HG03280 (cell line): ENCODE results near the gene ST3GAL2.
"Not testable (repeated sequence)": the region's sequence is repeated elsewhere in the genome, so short reads cannot be mapped to it uniquely, and the experiment has no call there.

ENCODE experiments used
- ATAC-seq: cut with Tn5 transposase; IDR thresholded peaks from one replicate; pipeline ENCODE4 v1.9.1; 2021; ENCODE audit warnings: mild to moderate bottlenecking, moderate library complexity; ENCODE audit not compliant: unreplicated experiment

The ST3GAL2 gene

DNA sequence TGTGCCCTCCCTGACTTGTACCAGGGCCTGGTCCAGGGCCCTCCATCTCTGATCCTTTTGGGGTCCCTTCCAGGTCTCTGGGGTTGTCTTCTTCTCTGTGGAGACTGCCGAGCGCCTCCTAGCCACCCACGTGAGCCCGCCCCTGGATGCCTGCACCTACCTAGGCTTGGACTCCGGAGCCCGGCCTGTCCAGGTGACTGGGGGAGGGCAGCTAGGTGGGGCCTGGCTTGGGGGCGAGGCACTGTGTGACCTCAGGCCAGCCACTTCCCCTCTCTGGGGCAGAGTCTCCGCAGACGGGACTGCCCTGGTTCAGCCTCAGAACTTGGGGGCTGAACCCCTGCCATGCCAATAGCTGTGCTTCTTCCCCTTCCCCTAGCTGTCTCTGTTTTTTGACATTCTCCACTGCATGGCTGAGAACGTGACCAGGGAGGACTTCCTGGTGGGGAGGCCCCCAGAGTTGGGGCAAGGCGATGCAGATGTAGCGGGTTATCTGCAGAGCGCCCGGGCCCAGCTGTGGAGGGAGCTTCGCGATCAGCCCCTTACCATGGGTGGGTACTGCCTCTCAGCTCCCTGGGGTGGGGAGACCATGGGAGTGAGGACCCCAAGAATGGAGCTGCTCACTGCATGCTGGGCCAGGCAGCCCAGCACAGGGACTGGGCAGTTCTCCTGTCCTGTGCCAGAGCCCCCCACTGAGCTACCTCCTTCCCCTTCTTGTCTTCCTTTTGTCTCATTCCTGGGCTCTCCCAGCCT is 30.1 kb upstream of the ST3GAL2 start:
- no peak for ATAC-seq

DNA sequence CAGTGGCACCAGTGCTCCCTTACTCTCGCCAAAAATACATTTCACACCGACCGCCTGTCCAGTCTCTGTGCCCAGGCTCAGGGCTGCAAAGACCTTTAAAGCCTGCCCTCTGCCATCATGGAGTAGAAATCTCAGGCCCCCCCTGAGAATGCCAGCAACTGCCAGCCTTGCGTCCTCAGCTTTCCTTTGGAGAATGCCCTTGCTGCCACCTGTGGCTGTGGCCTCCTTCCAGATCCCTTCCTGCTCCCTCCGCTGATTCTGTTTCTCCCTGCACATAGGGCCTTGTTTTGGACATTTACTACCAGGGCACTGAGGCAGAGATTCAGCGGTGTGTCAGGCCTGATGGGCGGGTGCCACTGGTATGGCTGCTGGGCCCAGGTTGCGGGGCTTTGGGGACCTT is 28.7 kb upstream of the ST3GAL2 start:
- no peak for ATAC-seq

DNA sequence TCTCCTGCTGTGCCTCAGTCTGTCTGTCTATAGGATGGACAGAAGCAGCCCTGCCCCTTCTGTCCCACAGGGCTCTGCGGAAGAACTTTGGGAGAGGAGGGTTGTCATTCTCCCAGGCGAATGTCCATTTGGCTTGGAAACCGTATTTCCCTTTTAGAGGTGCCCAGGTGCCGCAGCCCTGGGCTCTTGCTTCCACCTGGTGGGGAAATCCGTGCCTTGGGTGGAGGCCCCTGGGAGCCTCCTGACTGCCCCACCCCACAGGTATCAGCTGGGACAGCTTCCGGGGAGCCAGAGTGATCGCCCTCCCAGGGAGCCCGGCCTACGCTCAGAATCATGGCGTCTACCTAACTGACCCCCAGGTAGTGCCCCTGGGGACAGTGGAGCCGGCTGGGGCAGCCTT is 28.2 kb upstream of the ST3GAL2 start:
- ATAC-seq = no peak

DNA sequence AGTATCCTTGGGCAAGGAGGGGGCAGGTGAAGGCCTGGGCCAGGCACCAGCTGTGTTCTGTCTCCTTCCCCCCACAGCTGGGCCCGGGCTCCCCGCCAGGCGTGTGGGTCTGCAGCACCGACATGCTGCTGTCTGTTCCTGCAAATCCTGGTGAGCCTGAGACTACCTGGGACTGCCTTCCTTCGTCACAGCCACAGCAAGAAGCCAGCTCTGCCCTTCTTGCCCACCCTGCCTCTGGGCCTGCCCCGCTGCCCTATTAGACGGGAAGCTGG is 27.8 kb upstream of the ST3GAL2 start:
- no peak for ATAC-seq

DNA sequence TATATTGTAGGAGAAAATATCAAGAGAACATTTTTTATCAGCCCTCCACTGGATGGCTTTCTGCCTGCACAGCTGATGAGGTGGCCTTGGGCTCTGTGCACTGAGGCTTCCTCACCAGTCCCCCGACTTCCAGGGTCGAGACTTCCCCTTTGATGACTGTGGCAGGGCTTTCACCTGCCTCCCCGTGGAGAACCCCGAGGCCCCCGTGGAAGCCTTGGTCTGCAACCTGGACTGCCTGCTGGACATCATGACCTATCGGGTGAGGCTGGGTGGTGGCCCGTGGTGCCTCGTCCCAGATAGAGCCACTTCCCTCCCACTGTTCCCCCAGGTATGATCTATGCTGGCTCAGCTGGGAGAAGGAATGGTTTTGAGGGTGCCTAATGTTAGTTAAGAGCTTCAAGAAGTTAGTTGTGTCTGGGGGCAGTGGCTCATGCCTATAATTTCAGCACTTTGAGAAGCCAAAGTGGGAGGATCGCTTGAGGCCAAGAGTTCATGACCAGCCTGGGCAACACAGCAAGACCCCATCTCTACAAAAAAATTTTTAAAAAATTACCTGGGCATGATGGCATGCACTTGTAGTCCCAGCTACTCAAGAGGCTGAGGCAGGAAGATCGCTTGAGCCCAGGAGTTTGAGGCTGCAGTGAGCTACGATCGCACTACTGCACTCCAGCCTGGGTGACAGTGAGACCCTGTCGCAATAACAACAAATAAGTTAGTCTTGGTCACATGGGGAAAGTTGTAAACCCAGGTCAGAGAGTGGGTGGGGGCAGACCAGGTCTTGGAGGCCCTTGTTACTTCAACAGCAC is 27.3 kb upstream of the ST3GAL2 start:
- no peak for ATAC-seq

DNA sequence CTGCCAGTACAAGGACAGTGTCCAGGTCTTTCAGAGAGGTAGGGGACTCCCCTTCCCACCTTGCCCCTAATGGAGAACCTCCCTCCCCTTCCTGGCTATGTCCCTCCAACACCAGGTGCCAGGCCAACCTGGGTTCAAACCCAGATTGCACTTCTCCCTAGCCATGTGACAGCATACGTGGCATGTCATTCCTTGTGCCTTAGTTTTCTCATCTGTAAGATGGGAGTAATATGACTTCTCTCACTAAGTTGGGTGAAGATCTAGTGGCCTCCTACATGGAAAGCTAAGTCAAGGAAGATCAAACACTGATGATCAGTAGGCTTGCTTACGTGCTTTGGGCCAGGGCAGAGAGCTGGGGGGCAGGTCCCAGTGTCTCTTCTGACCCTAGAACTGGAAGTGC is 24.3 kb upstream of the ST3GAL2 start:
- ATAC-seq = no peak

DNA sequence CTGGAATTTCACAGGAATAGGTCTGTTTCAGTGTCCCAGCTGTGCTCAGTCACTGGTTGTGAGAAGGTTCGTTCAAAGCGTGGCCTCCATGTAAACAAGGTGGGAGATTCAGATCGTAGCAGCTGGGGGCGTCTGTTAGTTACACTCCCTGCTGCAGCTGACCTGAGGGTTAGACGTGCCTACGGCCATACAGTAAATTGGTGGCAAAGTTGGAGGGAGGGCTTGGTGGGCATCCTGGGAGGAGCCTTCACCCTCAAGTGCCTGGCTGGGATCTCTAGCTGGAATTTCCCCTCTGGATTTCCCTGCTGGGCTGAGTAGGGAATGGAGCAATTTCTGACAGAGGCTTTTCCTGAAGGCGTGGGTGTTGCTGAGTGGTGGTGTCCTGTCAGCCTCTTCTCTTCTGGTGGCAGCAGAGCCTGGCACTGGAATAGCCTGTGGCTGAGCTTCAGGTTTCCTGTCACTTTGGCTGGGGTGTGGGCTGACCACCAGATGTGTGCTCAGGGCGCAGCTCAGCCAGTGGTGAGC is 21.9 kb upstream of the ST3GAL2 start:
- ATAC-seq = no peak

DNA sequence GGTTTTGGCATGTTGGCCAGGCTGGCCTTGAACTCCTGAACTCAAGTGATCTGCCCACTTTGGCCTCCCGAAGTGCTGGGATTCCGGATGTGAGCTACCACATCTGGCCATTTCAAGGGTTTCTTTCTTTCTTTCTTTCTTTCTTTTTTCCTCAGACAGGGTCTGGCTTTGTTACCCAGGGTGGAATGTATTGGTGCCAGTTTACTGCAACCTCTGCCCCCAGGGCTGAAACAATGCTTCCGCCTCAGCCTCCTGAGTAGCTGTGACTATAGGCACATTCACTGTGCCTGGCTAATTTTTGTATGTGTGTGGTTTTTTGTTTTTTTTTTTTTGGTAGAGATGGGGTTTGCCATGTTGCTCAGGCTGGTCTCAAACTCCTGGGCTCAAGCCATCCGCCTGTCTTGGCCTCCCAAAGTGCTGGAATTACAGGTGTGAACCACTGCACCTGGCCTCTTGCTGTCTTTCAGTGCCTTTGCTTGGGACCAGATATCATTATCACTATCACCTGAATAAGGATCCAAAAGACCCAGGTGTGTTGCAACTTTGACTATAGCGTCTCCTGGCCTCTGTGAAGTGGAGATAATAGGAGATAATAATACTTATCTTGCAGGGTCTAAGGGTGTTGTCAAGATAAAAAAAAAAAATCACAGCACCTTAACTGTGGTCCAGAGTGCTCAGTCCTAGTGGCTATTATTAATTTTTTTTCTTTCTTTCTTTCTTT is 18.7 kb upstream of the ST3GAL2 start:
- ATAC-seq = no peak

DNA sequence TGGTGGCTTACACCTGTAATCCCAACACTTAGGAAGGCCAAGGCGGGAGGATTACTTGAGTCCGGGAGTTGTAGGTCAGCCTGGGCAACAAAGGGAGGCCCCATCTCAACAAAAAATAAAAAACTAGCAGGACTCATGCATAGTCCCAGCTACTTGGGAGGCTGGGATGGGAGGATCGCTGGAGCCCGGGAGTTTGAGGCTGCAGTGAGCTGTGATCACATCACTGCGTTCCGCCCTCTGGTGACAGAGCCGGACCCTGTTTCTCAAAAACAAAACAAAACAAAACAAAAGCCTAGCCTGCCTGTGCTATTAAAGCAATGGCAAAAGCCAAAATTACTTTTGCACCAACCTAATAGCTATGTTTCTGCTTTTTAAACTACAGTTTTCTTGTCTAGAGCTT is 17.0 kb upstream of the ST3GAL2 start:
- no peak for ATAC-seq

DNA sequence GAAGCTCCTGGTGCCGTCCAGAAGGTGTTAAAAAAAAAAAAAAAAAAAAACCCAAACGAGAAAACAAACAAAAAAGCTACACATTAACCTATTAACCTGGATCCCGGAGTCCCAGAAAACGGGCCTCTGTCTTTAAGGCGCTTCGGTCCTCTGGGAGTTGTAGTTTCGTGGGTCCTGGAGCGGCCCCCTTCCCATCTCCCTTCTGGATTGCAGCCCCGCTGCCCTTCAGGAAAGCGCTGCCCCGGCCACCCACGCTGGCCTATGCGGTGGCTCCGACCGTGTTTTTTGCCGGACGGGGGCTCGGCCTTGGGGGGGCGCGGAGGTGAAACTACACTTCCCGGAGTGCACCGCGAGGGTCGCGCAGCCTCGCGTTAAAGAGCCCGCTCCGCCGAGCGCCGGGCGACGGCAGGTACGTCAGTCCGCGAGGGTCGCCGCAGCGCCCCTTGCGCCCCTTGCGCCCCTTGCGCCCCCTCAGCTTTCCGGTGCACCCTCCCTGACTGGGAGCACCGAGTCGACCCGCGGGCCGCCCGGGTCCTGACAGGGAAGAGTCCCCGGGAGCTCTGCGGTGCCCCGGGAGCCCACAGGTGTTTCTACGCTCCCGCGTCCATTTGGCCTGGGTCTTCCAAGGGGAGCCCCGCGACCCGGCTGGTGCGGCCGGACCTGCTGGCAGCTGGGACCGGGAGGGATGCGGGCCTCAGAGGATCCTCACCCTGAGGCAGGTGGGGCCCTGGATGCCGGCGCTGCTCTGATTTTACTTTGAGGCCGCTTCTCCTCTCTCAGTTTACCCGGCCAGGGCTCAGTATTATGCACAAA is 15.5 kb upstream of the ST3GAL2 start, which contains the start of gene FCSK:
FCSK (plus strand) TSS at position 374 of the 813 bp plus-strand sequence. CDS start 8,596 bp downstream, outside the sequence.
- peak; percentile 91 for ATAC-seq

DNA sequence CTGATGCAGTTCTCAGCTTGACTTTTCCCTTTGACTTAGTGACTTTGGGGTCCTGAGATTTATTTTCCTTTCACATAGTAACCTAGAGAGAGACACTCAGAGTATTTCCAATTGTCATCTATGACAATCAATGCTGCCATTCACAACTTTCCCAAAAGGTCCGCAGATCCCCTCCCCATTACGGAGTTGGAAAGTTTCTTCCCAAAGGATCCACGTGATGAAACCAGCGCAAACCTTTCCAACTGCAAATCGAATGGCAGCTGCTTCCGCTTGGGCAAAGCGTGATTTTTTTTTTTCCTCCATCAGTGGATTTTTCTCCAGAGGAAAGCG is 15.0 kb upstream of the ST3GAL2 start:
- no peak for ATAC-seq

DNA sequence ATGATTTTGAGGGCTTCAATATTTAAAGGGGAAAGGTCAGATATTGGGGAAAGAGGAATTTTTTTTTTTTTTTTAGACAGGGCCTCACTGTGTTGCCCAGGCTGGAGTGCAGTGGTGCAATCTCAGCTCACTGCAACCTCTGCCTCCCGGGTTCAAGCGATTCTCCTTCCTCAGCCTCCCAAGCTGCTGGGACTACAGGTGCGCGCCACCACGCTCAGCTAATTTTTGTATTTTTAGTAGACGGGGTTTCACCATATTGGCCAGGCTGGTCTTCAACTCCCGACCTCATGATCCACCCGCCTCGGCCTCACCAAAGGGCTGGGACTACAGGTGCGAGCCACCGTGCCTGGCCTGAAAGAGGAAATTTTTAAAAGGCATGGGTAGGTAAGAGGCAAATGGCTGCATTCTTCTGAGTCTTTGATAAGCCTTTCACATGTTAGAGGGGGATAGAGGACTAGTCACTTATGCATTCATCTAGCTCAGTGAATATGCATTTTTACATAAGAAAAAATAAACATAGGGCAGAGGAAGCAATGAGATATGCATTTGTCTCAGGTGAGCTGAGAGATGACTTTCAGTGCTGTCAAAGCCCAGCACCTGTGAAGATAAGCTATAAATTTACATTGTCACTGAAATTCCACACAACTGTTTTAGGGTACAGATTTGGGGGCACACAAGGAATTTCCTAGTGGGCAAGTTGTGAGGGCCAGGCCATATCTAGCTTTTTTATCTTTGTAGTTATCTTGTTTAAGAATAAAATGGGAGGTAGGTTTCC is 14.4 kb upstream of the ST3GAL2 start:
- no peak for ATAC-seq

DNA sequence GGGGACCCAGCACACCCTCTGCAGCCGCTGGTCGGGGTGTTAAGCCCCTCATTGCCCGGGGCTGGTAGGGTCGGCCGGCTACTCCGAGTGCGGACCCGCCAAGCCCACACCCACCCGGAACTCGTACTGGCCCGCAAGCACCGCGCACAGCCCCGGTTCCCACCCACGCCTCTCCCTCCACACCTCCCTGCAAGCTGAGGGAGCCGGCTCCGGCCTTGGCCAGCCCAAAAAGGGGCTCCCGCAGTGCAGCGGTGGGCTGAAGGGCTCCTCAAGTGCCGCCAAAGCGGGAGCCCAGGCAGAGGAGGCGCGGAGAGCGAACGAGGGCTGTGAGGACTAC is 12.1 kb upstream of the ST3GAL2 start:
- ATAC-seq = not testable (repeated sequence)

DNA sequence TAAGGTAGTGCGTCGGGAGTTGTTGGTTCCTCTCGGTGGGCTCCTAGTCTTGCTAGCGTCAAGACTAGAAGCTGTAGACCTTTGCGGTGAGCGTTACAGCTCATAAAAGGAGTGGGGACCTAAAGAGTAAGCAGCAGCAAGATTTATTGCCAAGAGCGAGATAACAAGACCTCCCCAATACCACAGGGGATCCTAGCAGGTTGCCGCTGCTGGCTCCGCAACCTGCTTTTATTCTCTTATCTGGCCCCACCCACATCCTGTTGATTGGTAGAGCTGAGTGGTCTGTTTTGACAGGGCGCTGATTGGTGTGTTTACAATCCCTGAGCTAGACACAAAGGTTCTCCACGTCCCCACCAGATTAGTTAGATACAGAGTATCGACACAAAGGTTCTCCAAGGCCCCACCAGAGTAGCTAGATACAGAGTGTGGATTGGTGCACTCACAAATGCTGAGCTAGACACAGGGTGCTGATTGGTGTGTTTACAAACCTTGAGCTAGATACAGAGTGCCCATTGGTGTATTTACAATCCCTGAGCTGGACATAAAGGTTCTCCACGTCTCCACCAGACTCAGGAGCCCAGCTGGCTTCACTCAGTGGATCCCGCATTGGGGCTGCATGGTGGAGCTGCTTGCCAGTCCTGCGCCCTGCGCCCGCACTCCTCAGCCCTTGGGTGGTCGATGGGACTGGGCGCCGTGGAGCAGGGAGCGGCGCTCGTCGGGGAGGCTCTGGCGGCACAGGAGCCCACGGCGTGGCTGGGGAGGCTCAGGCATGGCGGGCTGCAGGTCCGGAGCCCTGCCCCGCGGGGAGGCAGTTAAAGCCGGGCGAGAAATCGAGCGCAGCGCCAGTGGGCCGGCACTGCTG is 11.5 kb upstream of the ST3GAL2 start:
- ATAC-seq = not testable (repeated sequence)

DNA sequence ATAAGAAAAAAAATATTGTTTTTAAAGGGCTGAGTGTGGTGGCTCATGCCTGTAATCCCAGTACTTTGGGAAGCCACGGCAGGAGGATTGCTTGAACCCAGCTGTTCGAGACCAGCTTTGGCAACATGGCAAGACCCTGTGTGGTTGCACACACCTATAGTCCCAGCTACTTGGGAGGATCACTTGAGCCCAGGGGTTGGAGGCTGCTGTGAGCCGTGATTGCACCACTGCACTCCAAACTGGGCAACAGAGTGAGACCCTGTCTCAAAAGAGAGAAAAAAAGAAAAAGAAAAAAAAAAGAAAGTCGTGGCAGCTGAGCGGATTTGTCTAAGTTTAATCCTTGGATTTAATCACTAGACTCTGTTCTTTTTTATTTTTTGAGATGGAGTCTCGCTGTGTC is 9.2 kb upstream of the ST3GAL2 start:
- ATAC-seq = no peak

DNA sequence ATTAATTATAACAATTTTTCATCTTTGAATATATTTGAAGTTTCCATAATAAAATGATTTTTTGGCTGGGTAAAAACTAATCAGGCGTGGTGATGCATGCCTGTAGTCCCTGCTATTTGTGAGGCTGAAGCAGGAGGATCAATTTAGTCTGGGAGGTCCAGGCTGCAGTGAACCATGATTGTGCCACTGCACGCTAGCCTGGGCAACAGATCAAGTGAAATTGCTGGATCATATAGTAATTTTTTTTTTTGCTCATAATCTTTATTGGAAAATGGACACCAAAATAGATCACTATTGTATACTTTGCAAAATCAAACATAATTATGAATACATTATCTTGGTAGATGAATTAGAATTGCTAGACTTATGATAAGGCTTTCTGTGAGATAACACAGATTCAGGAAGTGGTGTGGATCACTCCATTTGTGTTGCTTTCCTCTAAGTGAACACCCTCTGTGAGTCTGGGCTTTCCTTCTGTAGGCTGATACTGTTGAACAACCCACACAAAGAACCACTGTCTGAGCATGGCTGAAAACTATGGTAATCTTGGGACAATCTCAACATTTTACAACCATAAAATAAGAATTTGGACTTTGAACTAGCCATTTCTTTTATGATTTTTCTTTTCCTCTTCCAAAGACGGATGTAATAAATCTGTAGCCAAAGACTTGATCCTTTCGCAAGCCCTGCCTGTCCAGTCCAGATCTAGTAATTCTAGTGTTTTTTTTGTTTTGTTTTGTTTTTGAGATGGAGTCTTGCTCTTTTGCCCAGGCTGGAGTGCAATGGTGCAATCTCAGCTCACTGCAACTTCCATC is 5.6 kb upstream of the ST3GAL2 start:
- ATAC-seq = no peak

DNA sequence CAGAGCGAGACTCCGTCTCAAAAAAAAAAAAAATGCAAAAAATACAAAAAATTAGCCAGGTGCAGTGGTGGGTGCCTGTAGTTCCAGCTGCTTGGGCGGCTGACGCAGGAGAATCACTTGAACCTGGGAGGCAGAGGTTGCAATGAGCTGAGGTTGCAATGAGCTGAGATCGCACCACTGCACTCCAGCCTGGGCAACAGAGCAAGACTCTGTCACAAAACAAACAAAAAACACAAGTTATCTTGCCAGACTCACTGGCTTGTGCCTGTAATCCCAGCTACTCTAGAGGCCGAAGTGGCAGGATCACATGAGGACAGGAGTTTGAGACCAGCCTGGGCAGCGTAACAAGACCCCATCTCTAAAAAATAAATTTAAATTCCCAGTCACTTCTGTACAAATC is 3.4 kb upstream of the ST3GAL2 start:
- ATAC-seq = no peak

DNA sequence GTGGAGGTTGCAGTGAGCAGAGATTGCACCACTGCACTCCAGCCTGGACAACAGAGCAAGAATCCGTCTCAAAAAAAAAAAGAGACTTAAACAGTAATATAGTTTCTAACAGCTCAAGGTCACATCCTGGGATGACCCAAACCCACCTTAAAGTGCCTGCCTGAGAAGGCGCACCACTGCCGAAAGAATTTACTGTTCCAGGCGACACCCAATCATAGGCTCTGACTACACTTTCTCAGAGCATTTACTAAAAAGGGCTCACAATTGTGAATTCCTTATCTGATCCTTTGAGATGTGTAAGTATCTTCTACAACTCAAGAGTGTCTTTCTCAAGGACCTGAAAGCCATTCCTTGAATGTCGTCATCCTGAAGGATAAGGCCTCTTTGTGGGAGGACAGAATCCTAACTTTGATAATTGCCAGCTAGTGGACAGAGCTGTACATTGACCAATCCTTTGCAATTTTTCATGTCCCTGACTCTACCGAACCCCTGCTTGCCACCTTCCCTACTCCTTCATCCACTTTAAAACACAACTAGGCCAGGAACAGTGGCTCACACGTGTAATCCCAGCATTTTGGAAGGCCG is 2.6 kb upstream of the ST3GAL2 start:
- no peak for ATAC-seq
